ENCODE data around the gene MAPK11.

Gene MAPK11

DNA sequence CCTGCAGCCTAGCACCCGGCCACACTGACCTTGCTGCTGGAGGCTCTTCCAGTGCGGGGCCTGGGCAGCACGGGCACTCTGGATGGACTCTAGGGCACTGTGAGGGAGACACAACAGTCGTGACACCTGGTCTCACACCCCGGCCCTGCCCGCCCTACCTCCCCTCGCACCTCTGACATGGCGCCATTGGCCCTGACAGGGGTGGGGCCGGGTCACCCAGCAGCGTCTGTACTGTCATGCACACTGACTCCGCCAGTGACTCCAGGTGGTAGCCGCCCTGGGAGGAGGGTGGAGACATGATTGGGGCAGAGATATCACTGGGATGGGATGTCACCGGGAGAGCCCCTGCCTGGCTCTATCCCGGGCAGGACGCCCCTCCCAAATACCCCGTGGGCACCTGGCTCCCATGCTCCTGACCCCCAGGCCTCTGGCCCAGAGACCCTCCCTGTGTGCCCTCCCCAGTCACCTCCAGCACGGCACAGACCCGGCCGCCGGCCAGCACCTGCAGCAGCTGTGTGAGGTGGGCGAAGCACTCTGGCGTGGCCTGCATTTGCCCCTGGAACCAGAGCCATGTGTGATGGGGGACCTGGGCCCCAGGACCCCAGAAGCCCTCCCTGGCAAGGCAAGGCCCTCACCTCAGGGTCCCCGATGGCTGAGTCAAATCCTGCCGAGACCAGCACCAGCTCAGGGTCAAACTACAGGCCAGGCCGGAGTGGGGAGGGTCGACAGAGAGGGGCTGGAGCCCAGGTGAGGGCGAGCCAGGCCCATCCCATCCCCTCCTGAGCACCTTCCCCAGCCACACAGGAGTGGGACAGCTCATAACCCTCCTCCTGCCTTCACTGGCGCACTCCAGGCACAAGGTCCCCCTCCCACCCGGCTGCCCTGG lies 21.7 kb downstream of the MAPK11 start:
- no peak for DNase-seq (ENCODE audit: low spot score)

GRCh38 chr22:50247748-50248147 lies 22.4 kb downstream of the MAPK11 start:
- no peak for DNase-seq (ENCODE audit: low spot score)

GRCh38 chr22:50246242-50247175 lies 23.7 kb downstream of the MAPK11 start:
- DNase-seq (ENCODE audit: low spot score), result no peak

GRCh38 chr22:50245214-50246072 lies 24.7 kb downstream of the MAPK11 start:
- no peak for DNase-seq (ENCODE audit: low spot score)

GRCh38 chr22:50244420-50245213 lies 25.6 kb downstream of the MAPK11 start, which contains the start of gene TUBGCP6:
TSS of gene TUBGCP6 (minus strand) at chr22:50245023. CDS start at chr22:50244459, 564 bp downstream.
- DNase-seq (ENCODE audit: low spot score), result peak; percentile 94

DNA sequence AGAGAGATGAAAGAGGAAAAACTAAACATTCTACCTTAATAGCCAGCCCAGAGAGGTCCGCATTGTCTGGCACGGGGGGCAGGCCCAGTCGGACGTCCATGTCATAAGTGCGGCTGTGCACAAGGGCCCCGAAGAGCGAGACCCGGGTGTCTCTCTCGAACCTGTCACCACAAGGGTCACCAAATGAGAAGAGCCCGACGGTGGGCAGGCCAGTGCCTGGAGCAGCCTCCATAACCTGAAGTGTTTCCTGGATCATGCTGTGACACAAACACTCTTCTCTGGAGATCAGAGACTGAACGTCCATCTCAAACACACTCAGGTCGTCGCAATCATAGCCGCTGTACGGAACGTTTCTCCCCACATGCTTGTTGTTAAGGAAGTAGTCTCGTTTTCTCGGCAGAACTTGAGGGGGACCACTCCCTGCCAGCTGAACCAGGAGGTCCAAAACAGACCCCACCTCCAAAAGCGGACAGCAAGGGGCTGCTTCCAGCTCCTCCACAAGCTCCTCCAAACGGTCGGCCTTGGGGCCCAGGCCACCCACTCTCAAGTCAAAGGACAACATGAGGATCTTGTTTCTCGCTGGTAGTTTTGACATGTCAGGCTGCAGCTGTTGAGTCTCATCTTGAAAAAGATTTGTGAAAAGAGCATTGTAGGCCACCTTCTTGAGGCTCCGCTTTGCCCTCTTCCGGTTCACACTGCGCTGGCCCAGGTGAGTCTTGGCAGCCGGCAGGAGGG lies 26.3 kb downstream of the MAPK11 start:
- peak; percentile 55 for DNase-seq (ENCODE audit: low spot score)

DNA sequence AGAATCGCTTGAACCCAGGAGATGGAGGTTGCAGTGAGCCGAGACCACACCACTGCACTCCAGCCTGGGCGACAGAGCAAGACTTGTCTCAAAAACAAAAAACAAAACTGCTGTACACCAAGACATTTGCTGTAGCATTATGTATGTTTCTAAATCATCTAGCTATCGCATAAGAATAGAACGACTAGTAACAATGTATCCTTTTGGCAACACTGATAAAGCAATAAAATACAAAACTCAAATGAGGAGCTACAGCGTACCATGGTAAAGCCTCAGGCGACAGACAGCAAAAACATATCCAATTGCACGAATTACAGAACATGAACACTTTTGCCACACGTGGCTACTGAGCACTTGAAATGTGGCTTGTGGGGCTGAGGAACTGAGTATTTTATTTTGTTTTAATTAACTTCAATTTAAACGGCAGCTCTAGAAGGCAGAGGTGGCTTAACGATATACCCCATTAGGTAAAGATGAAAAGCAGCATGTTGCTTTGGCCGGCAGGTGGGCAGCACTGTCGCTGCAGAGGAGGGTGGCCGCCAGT lies 27.7 kb downstream of the MAPK11 start:
- DNase-seq (ENCODE audit: low spot score), result peak; percentile 36

GRCh38 chr22:50238755-50239154 lies 31.4 kb downstream of the MAPK11 start:
- no peak for DNase-seq (ENCODE audit: low spot score)

- no peak for DNase-seq (ENCODE audit: low spot score)
Observed at GRCh38 chr22:50236731-50237409, 33.3 kb downstream of the MAPK11 start.

- no peak for DNase-seq (ENCODE audit: low spot score)
Observed at GRCh38 chr22:50233223-50233622, 37.0 kb downstream of the MAPK11 start.

DNA sequence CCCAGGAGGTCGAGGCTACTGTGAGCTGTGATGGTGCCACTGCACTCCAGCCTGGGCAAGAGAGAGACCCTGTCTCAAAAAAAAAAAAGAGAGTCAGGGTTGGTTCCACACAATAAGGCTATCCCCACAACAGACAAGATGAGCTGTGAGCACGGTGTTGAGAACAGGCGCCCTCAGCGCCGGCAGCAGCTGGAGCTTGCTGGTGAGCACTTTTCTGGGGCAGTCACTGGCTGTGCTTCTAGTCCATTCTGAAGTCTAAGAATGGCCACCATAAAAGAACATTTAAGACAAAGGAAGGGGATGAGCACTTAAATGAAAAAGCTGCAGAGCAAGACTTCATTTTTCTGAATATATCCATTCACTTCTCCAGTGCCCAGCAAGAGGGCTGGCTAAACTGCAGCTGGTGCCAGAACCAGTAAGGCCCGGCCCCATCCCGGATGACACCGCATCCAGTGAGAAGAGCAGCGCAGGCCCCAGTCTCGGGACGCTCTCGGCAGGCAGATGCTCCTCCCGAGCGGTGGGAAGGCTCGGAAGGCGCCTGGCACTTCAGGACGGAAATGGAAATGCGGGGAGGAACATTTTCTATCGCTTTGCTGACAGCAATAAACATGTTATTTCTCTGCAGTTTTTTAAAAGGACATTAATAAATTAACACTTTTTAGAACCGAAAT lies 37.6 kb downstream of the MAPK11 start:
- DNase-seq (ENCODE audit: low spot score), result no peak

DNA sequence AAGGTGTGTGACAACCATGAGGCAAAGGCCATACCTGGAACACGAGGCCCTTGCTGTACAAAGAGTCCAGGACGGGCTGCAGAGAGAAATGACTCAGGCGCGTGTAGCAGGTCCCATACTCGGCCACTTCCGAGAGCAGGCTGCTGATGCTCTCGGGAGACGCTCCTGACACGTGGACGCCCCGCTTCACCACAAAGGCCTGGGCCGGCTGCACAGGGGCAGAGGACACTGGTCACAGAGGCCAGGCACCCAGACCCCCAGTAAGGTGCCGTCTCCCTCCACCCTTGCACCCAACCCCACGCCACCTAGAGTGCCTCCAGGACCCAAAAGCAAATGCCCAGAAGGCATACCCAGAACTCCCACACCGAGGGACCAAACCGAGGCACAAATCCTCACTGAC lies 40.8 kb downstream of the MAPK11 start:
- no peak for DNase-seq (ENCODE audit: low spot score)

GRCh38 chr22:50228366-50228765 lies 41.8 kb downstream of the MAPK11 start:
- DNase-seq (ENCODE audit: low spot score), result no peak

DNA sequence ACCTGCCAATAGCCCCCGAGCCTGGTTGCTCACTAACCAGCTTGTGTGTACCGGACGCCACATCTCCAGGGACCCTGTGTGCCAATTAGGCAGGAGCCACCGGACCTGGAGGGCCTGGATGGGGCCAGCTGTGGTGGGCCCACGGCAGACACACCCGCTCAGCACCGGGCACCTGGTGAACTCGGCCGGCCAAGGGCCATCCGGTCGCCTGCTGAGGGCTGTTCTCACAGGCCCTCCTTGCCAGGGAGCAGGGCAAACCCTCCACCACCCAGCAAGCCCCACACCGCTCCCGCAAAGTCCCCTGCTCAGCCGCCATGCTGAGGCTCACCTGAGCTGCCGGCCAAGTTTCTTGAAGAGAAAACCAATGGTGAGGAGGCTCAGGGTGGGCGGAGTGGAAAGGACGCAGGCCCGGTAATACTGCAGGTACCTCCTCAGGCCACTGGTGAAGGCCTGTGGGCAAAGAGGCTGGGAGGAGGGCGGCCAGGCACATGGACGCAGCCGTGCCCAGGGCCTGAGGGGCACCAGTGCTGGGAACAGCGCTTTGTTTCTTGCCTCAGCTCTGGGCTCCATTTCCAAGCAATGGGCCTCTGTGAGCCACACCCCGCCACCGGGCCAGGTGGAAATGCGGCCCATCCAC lies 42.5 kb downstream of the MAPK11 start:
- DNase-seq (ENCODE audit: low spot score), result no peak

GRCh38 chr22:50226875-50227165 lies 43.4 kb downstream of the MAPK11 start:
- DNase-seq (ENCODE audit: low spot score), result no peak

- no peak for DNase-seq (ENCODE audit: low spot score)
Observed at GRCh38 chr22:50226063-50226874, 43.9 kb downstream of the MAPK11 start.

GRCh38 chr22:50225200-50225969 lies 44.8 kb downstream of the MAPK11 start:
- no peak for DNase-seq (ENCODE audit: low spot score)

Measured in RKO (cell line).